Stimulated activated CD4-positive, alpha-beta T cell treated with anti-CD3 and anti-CD28 coated beads, Interleukin-1b, Interleukin-23, amount 100 ng/mL, for 4 hours (primary cell): ENCODE results near the gene CASKIN2.
"Not testable (repeated sequence)": the region's sequence is repeated elsewhere in the genome, so short reads cannot be mapped to it uniquely, and the experiment has no call there.

ENCODE experiments used
- DNase-seq, 2 donors: peaks; one replicate each; pipeline ENCODE4 v3.0.0-alpha.2; 2020; ENCODE audit warnings: low read depth in 2 of 2

The CASKIN2 gene

DNA sequence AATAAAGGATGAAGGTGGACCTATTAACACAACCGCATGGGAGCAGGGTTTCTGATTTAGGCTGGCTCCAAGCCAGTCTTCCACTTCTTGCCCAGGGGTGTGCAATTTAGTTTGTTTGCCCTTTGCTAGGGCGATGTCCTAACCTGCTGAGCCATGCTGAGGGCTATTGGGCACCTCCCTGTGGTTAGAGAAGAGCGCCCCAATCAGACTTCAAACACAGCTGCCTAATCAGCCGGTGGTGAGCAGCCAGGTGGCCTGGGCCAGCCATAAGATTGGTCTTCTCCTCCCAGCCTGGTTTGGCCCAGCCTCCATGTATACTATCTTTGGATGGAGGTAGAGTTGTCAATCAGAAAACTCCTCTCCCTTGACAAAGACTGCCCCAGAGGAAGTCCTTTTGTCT lies 43.2 kb downstream of the CASKIN2 start:
- no peak for DNase-seq

- DNase-seq, result no peak
These were observed 44.1 kb downstream of the CASKIN2 start for GRCh38 chr17:75471207-75471606.

DNA sequence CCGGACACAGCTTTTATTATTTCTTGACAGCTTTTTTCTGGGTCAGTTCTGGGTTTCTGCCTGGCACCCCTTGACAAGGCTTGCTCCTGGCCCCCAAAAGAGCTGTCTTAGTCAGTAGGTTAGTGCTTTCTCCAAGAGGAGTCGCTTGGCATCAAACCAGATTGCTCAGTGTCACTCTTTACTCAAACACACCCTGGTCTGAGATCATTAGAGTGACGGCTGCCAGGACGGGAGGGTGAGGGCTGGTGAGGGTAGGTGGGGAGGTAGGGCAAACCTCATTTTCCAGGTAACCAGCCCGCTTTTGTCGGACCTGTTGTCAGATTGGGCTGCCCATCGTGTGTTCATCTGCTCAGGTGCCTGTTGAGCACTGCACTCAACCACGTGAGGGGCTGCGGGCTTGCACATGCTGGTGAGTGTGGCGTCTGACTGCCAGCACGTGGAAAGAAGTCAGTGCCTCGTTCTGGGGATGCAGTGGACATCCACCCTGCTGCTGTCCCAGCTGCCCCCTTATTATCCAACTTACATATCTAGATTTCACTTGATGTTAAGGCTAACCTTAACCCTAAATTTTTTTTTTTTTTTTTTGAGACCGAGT lies 46.5 kb downstream of the CASKIN2 start:
- DNase-seq, result no peak

DNA sequence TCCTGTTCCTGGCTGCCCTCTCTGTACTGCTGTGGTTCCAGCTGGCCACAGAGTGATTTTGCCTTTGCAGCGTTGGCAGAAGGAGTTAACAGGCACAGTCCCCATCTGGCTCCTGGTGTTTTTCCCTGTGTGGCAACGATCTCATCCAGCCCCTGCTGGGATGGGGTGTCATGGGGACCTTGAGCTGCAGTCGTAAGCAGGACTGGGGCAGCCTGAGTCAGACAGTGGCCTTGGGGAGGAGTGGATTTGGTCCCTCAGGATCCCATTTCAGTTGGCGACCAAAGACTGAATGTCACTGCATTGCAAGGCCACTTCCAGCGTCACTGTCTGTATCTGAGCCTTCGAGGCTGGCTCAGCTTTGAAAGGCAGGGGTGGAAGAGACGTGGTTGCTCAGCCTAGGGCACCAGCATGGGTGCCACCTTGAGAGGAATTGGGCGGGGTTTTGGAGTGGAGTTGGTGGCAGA lies 47.0 kb downstream of the CASKIN2 start:
- no peak for DNase-seq

- DNase-seq, result no peak
These were observed 50.3 kb downstream of the CASKIN2 start for GRCh38 chr17:75465039-75465438.

GRCh38 chr17:75463603-75464002 lies 51.7 kb downstream of the CASKIN2 start:
- DNase-seq, result no peak

- no peak for DNase-seq
These were observed 55.0 kb downstream of the CASKIN2 start for GRCh38 chr17:75460295-75460694.

DNA sequence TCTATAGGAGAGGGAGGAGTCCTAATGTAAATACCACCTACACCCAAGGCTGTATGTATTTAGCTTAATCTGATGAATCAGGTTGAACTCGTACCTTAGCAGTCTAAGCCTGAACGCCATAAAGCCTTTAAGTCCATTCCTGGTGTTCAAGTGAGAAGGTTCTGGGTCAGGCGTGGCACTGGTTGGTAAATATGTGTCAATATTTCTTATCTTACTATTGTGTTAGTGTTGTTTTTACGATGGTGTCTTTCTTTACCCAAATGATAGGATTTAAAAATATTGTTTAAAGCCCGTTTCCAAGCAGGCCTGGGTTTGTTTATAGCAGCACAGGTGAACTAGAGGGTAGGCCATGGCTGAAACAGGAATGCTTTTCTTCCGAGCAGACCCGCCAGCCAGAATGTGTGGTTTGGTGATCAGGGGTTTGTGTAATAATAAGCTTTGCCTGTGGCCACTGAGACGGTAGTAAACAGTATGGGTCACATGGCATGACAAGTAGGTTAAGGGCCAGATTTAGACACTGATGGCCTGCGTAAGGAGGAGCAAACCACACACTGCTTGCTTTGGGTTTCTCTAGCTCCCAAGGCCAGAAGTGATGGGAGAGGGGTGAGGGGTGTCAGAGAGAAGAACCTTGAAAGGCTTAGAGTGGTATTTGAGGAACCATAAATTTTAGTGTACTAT lies 55.6 kb downstream of the CASKIN2 start:
- no peak for DNase-seq

- no peak for DNase-seq
These were observed 56.1 kb downstream of the CASKIN2 start for GRCh38 chr17:75459246-75459589.

- DNase-seq, result peak in 1 of 2 donors; percentile 9
These were observed 58.2 kb downstream of the CASKIN2 start for GRCh38 chr17:75457047-75457654.

GRCh38 chr17:75456417-75457046 lies 58.8 kb downstream of the CASKIN2 start, which contains the start of gene TMEM94:
TMEM94 (plus strand) TSS chr17:75456635; CDS start chr17:75471906, 15,271 bp downstream.
- peak; percentile 75 to 83 for DNase-seq

GRCh38 chr17:75456039-75456416 lies 59.3 kb downstream of the CASKIN2 start:
- DNase-seq, result no peak

DNA sequence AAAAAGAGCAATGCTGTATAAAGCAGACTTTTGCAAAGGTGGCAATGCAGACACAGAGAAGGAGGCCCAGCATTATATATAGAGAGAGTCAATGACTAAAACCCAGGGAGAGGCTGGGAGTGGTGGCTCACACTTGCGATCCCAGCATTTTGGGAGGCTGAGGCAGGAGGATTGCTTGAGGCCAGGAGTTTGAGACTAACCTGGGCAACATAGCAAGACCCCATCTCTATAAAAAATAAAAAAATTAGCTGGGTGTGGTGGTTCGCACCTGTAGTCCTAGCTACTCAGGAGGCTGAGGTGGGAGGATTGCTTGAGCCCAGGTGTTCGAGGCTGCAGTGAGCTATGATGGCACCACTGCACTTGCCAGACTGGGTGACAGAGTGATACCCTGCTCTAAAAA lies 60.7 kb downstream of the CASKIN2 start:
- not testable (repeated sequence) for DNase-seq

DNA sequence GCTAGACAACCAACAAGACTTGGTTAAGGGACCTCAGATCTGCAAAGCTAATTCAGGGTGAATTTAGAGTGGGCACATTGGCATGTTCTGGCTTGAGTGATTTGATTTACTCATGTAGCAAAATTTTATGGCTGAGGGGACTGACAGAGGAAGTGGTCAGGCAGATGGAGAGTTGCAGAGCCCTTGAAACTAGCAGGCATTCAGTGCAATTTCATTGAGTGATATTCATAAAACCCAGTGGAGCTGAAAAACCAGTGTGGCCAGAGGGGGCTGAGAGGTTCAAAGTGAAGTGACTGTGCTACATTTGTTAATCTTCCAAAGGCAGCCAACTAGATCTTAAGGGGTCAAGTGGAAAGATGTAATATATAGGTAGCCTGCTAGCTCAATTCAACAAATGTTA lies 61.1 kb downstream of the CASKIN2 start:
- DNase-seq, result no peak

GRCh38 chr17:75450270-75450669 lies 65.1 kb downstream of the CASKIN2 start:
- DNase-seq, result no peak
